Neural progenitor cell (in vitro differentiated cells): Measurements from ENCODE around the gene UBE2C. TPM values are rescaled to one million over a fixed set of nuclear protein-coding genes. Genes with fewer than 3 reads are reported as not detected.

Source experiments
- DNase-seq: peaks from one replicate; pipeline ENCODE4 v3.0.0-alpha.2; 2016; ENCODE audit warnings: low spot score
- H2AFZ ChIP-seq: fragments of 200-600 bp; sonication (generic); replicated peaks from 2 replicates; pipeline ENCODE4 v1.6.1; 2016; ENCODE audit warnings: antibody characterized with exemption
- H3F3A ChIP-seq: fragments of 200-600 bp; sonication (generic); 2 replicates; pipeline ENCODE4 v1.6.1; 2016; ENCODE audit warnings: antibody characterized with exemption, low read depth
- H3K27ac ChIP-seq: fragments of 200-600 bp; sonication (generic); 2 replicates; pipeline ENCODE4 v1.5.1; 2016; ENCODE audit warnings: mild to moderate bottlenecking
- H3K27me3 ChIP-seq: fragments of 200-600 bp; sonication (generic); 2 replicates; pipeline ENCODE4 v1.6.1; 2016; ENCODE audit warnings: mild to moderate bottlenecking, moderate library complexity
- H3K36me3 ChIP-seq: fragments of 200-600 bp; sonication (generic); 2 replicates; pipeline ENCODE4 v1.5.1; 2016
- H3K4me1 ChIP-seq: fragments of 200-600 bp; sonication (generic); 2 replicates; pipeline ENCODE4 v1.6.1; 2016; ENCODE audit warnings: mixed run types
- H3K4me2 ChIP-seq: fragments of 200-600 bp; sonication (generic); 2 replicates; pipeline ENCODE4 v1.6.1; 2016
- H3K4me3 ChIP-seq: fragments of 200-600 bp; sonication (generic); 2 replicates; pipeline ENCODE4 v1.5.1; 2016
- H3K79me2 ChIP-seq: fragments of 200-600 bp; sonication (generic); 2 replicates; pipeline ENCODE4 v1.6.1; 2016; ENCODE audit warnings: low read depth
- H3K9ac ChIP-seq: fragments of 200-600 bp; sonication (generic); 2 replicates; pipeline ENCODE4 v1.6.1; 2016
- H3K9me3 ChIP-seq: fragments of 200-600 bp; sonication (generic); 2 replicates; pipeline ENCODE4 v1.5.1; 2016; ENCODE audit warnings: low read depth
- H4K20me1 ChIP-seq: fragments of 200-600 bp; sonication (generic); 2 replicates; pipeline ENCODE4 v1.6.1; 2016; ENCODE audit warnings: low read depth
- H3K27ac Mint-ChIP-seq: 3 replicates; pipeline ENCODE4 v1.8.0; 2021; ENCODE audit warnings: mixed read lengths
- H3K27me3 Mint-ChIP-seq: 2 replicates; pipeline ENCODE4 v1.8.0; 2022; ENCODE audit warnings: low read depth, mild to moderate bottlenecking, inconsistent platforms, moderate library complexity, mixed read lengths; ENCODE audit not compliant: insufficient read depth
- H3K36me3 Mint-ChIP-seq: 3 replicates; pipeline ENCODE4 v1.8.0; 2021; ENCODE audit warnings: mixed read lengths
- H3K4me1 Mint-ChIP-seq: 3 replicates; pipeline ENCODE4 v1.8.0; 2021; ENCODE audit warnings: mixed read lengths
- H3K4me3 Mint-ChIP-seq: 3 replicates; pipeline ENCODE4 v1.8.0; 2021; ENCODE audit warnings: mild to moderate bottlenecking, moderate library complexity, mixed read lengths
- H3K9me3 Mint-ChIP-seq: 3 replicates; pipeline ENCODE4 v1.8.0; 2020; ENCODE audit warnings: mixed read lengths
- CTCF ChIP-seq: fragments of 200-600 bp; sonication (generic); IDR thresholded peaks from 2 replicates; pipeline ENCODE4 v1.5.1; 2017; ENCODE audit warnings: antibody characterized with exemption, mild to moderate bottlenecking
- EZH2 ChIP-seq: fragments of 200-600 bp; sonication (generic); IDR thresholded peaks from 2 replicates; pipeline ENCODE4 v1.6.1; 2017; ENCODE audit warnings: antibody characterized with exemption, mild to moderate bottlenecking, moderate library complexity
- EZH2phosphoT487 ChIP-seq: fragments of 200-600 bp; sonication (generic); IDR thresholded peaks from 2 replicates; pipeline ENCODE4 v1.6.1; 2017; ENCODE audit warnings: antibody characterized with exemption
- total RNA-seq: library from RNA; depleted of rRNA; stranded (reverse); fragments of >200 nt; gene quantifications from 2 replicates; pipeline ENCODE4 v1.2.3, GENCODE V29; 2015; ENCODE audit warnings: low replicate concordance

UBE2C gene
- total RNA-seq, 1 donor from 2014 or later = 325 TPM

- H3K27me3 ChIP-seq = no peaks in the 10 kb centered on the region
- H3K36me3 ChIP-seq = no peaks in the 10 kb centered on the region
- no peaks in the 10 kb centered on the region for H3K79me2 ChIP-seq
- DNase-seq = no peak
- H3K9me3 ChIP-seq = no peaks in the 10 kb centered on the region
- no peak overlapping the region for H3K4me2 ChIP-seq
- no peak overlapping the region for H3K27ac ChIP-seq
- no peak for TF ChIP-seq CTCF
- TF ChIP-seq EZH2 = no peak
- TF ChIP-seq EZH2phosphoT487 = no peak
- H3F3A ChIP-seq = no peaks in the 10 kb centered on the region
- H3K4me3 ChIP-seq = no peak overlapping the region
- Mint-ChIP-seq H3K27ac (no peak overlapping the region), H3K36me3 (no peaks in the 10 kb centered on the region), H3K4me3 (no peak overlapping the region), H3K27me3 (peaks cover 4% of the 10 kb centered on the region), H3K4me1 (no peaks in the 10 kb centered on the region), H3K9me3 (no peaks in the 10 kb centered on the region)
- H3K4me1 ChIP-seq = no peaks in the 10 kb centered on the region
- no peak overlapping the region for H2AFZ ChIP-seq
- H4K20me1 ChIP-seq = no peaks in the 10 kb centered on the region
- no peak overlapping the region for H3K9ac ChIP-seq
These were observed 33.2 kb upstream of the UBE2C start for GRCh38 chr20:45779011-45779915.

- TF ChIP-seq EZH2 (no peak), EZH2phosphoT487 (no peak), CTCF (no peak)
- DNase-seq = no peak
- H3K36me3 ChIP-seq = no peaks in the 10 kb centered on the region
- H3K27me3 ChIP-seq = no peaks in the 10 kb centered on the region
- no peak overlapping the region for H2AFZ ChIP-seq
- H3K4me3 ChIP-seq = no peak overlapping the region
- H4K20me1 ChIP-seq = no peaks in the 10 kb centered on the region
- H3K9ac ChIP-seq = no peak overlapping the region
- Mint-ChIP-seq H3K4me3 (no peak overlapping the region), H3K36me3 (no peaks in the 10 kb centered on the region), H3K27me3 (peaks cover 7% of the 10 kb centered on the region), H3K27ac (no peak overlapping the region), H3K4me1 (no peaks in the 10 kb centered on the region), H3K9me3 (no peaks in the 10 kb centered on the region)
- no peaks in the 10 kb centered on the region for H3K79me2 ChIP-seq
- no peaks in the 10 kb centered on the region for H3K4me1 ChIP-seq
- H3K27ac ChIP-seq = no peak overlapping the region
- no peak overlapping the region for H3K4me2 ChIP-seq
- no peaks in the 10 kb centered on the region for H3F3A ChIP-seq
- H3K9me3 ChIP-seq = no peaks in the 10 kb centered on the region
These were observed 32.3 kb upstream of the UBE2C start for GRCh38 chr20:45780159-45780558.

- Mint-ChIP-seq H3K27me3 (peaks cover 6% of the 10 kb centered on the region), H3K9me3 (no peaks in the 10 kb centered on the region), H3K27ac (peak overlapping the region; percentile 69), H3K36me3 (no peaks in the 10 kb centered on the region), H3K4me3 (no peak overlapping the region), H3K4me1 (no peaks in the 10 kb centered on the region)
- TF ChIP-seq CTCF = no peak
- no peaks in the 10 kb centered on the region for H3K4me1 ChIP-seq
- no peaks in the 10 kb centered on the region for H4K20me1 ChIP-seq
- no peaks in the 10 kb centered on the region for H3K79me2 ChIP-seq
- H3K9me3 ChIP-seq = no peaks in the 10 kb centered on the region
- DNase-seq = no peak
- no peak overlapping the region for H2AFZ ChIP-seq
- no peaks in the 10 kb centered on the region for H3F3A ChIP-seq
- no peak overlapping the region for H3K4me3 ChIP-seq
- no peak overlapping the region for H3K4me2 ChIP-seq
- H3K27me3 ChIP-seq = no peaks in the 10 kb centered on the region
- no peak overlapping the region for H3K9ac ChIP-seq
- H3K27ac ChIP-seq = no peak overlapping the region
- H3K36me3 ChIP-seq = no peaks in the 10 kb centered on the region
These were observed 31.0 kb upstream of the UBE2C start for GRCh38 chr20:45781391-45781931.
